ENCODE data around the gene SNCAIP. TPM values are rescaled to one million over a fixed set of nuclear protein-coding genes. Genes with fewer than 3 reads are reported as not detected.

The SNCAIP gene
- total RNA-seq, 4 donors from 2014 or later = 0.82 to 2.2 (median 1.6) TPM; not detected in 1

GRCh38 chr5:122392824-122393223, 80.8 kb downstream of the SNCAIP start:
- peaks cover 0 to 15% (median 6%) of the 10 kb centered on the region in 4 donors for H3K4me1 ChIP-seq
- H3K9me3 ChIP-seq = no peaks in the 10 kb centered on the region
- TF ChIP-seq POLR2AphosphoS5 (IDR thresholded peaks at IDR 0.05) (no peak), EP300 (IDR thresholded peaks at IDR 0.05; ENCODE audit: low read depth) (no peak), CTCF (IDR thresholded peaks at IDR 0.05) (no peak), POLR2A (IDR thresholded peaks at IDR 0.05) (no peak)
- no peaks in the 10 kb centered on the region for H3K36me3 ChIP-seq
- intact Hi-C loops (cut with DNase I; ENCODE audit: low total_unique reads) (no loop called here), in situ Hi-C loops (cut with MboI; ENCODE audit: low pct_ligation_motif_present in 1 of 4, low pct_unique_long_range_greater_than_20kb in 1 of 4, low sequenced_read_pairs in 3 of 4) (no loop called here)
- H3K27ac ChIP-seq = no peak overlapping the region
- H3K4me3 ChIP-seq = no peak overlapping the region
- 32 to 45% methylated on average over 2 of the region's 2 CpGs for WGBS, 2 donors (ENCODE audit: low coverage in 1 of 2)
- H3K27me3 ChIP-seq = no peaks in the 10 kb centered on the region
- DNase-seq = no peak

GRCh38 chr5:122394284-122394930, 82.4 kb downstream of the SNCAIP start:
- DNase-seq = no peak
- 66 to 76% methylated on average over 6 of the region's 6 CpGs for WGBS, 2 donors (ENCODE audit: low coverage in 1 of 2)

GRCh38 chr5:122398016-122398415, 86.0 kb downstream of the SNCAIP start:
- Histone ChIP-seq H3K9me3 (no peaks in the 10 kb centered on the region), H3K27me3 (no peaks in the 10 kb centered on the region), H3K27ac (no peak overlapping the region), H3K36me3 (no peaks in the 10 kb centered on the region), H3K4me1 (peaks cover 0 to 4% (median 2%) of the 10 kb centered on the region in 4 donors), H3K4me3 (no peak overlapping the region)
- in situ Hi-C loops (cut with MboI; ENCODE audit: low pct_ligation_motif_present in 1 of 4, low pct_unique_long_range_greater_than_20kb in 1 of 4, low sequenced_read_pairs in 3 of 4) (no loop called here), intact Hi-C loops (cut with DNase I; ENCODE audit: low total_unique reads) (no loop called here)
- no peak for DNase-seq
- 80 to 90% methylated on average over 2 of the region's 2 CpGs for WGBS, 2 donors (ENCODE audit: low coverage in 1 of 2)
- TF ChIP-seq POLR2AphosphoS5 (IDR thresholded peaks at IDR 0.05) (no peak), POLR2A (IDR thresholded peaks at IDR 0.05) (no peak), CTCF (IDR thresholded peaks at IDR 0.05) (no peak), EP300 (IDR thresholded peaks at IDR 0.05; ENCODE audit: low read depth) (no peak)

More at GRCh38 chr5:122394284-122394930, 82.4 kb downstream of the SNCAIP start:
- in situ Hi-C loops (cut with MboI; ENCODE audit: low pct_ligation_motif_present in 1 of 4, low pct_unique_long_range_greater_than_20kb in 1 of 4, low sequenced_read_pairs in 3 of 4) (no loop called here), intact Hi-C loops (cut with DNase I; ENCODE audit: low total_unique reads) (no loop called here)
- Histone ChIP-seq H3K27ac (peak overlapping the region in 2 of 4 donors; percentile 15 to 43), H3K36me3 (no peaks in the 10 kb centered on the region), H3K27me3 (no peaks in the 10 kb centered on the region), H3K9me3 (no peaks in the 10 kb centered on the region), H3K4me3 (no peak overlapping the region), H3K4me1 (peaks cover 0 to 15% (median 6%) of the 10 kb centered on the region in 4 donors)
- TF ChIP-seq CTCF (IDR thresholded peaks at IDR 0.05) (no peak), EP300 (IDR thresholded peaks at IDR 0.05; ENCODE audit: low read depth) (no peak), POLR2A (IDR thresholded peaks at IDR 0.05) (no peak), POLR2AphosphoS5 (IDR thresholded peaks at IDR 0.05) (no peak)

- Histone ChIP-seq H3K4me3 (no peak overlapping the region), H3K36me3 (no peaks in the 10 kb centered on the region), H3K4me1 (no peaks in the 10 kb centered on the region), H3K27me3 (no peaks in the 10 kb centered on the region), H3K9me3 (no peaks in the 10 kb centered on the region), H3K27ac (no peak overlapping the region)
- in situ Hi-C loops (cut with MboI; ENCODE audit: low pct_ligation_motif_present in 1 of 4, low pct_unique_long_range_greater_than_20kb in 1 of 4, low sequenced_read_pairs in 3 of 4) = no loop called here
- no peak for TF ChIP-seq POLR2AphosphoS5 (IDR thresholded peaks at IDR 0.05)
- TF ChIP-seq POLR2A (IDR thresholded peaks at IDR 0.05) = no peak
- no peak for TF ChIP-seq EP300 (IDR thresholded peaks at IDR 0.05; ENCODE audit: low read depth)
- TF ChIP-seq CTCF (IDR thresholded peaks at IDR 0.05) = no peak
- 57 to 89% methylated on average over 1 of the region's 1 CpG for WGBS, 2 donors (ENCODE audit: low coverage in 1 of 2)
- intact Hi-C loops (cut with DNase I; ENCODE audit: low total_unique reads) = no loop called here
- DNase-seq = no peak
Measured at GRCh38 chr5:122400341-122400740, 88.3 kb downstream of the SNCAIP start.

All from transverse colon (tissue), 4 donors.